GM18951 (cell line): ENCODE data around the gene KCNJ14.

Experiments used
- POLR2A ChIP-seq: IDR thresholded peaks from 4 replicates; pipeline ENCODE4 v1.6.1; 2011; ENCODE audit warnings: mild to moderate bottlenecking; ENCODE audit not compliant: insufficient read length, insufficient read depth; ENCODE audit errors: extremely low read depth
- in situ Hi-C: fragments of 300-500 bp; cut with MboI; formaldehyde crosslinking; loops from one replicate; pipeline ENCODE4 v1.12.0; 2022; ENCODE audit warnings: low sequenced_read_pairs, mixed read lengths, inconsistent platforms; ENCODE audit not compliant: unreplicated experiment

Gene KCNJ14

DNA sequence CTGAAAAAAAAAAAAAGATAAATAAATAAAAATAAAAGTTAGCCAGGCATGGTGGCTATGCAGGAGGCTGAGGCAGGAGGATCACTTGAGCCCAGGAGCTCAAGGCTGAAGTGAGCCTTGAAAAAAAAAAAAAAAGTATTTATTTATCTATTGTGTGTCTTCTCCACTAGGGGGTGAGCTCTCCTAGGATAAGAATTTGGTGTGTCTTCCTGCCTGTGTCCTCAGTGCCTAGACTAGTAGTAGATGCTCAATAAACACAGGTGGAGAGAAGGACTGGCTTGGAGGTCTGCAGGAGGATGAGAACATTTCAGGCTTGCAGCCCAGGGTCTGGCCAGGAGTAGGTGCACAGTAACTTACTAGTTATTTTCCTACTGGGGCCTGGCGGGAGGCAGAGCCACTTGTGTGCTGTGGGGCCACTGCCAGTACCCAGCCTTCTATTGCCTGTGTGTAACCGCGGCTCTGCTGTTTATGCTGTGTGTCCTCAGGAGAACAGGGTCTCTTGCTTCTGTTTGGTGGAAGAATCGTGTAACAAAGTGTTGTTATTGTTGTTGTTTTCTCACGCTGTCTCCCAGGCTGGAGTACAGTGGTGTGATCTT, 50.9 kb downstream of the KCNJ14 start:
- in situ Hi-C loops, result loop anchor here (5.0 kb wide), 1 partner anchor 81 kb away; no protein-coding TSS in a partner anchor
- TF ChIP-seq POLR2A, result no peak

DNA sequence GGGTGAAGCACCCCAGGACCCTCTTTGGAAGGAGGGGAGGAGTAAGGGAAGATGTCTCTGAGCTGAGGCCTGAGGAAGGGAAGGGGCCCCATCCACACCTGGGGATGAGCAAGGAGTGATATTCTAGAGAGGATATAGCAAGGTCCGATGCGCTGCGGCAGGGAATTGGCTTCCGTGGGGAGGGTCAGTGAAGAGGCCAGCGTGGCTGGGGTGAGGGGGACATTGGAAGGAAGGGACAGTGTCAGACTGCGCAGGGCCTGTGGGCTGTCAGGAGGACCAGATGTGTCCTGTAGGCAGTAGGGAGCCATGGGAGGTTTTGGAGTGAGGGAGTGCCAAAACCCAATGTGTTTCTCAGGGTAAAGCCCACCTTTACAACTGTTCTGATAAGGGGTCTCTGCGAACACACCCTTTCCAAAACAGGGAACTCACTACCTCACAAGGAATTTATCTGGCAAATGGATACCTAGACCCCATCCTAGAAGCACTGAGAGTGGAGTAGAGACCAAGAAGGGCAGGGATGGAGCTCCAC, 52.6 kb downstream of the KCNJ14 start:
- in situ Hi-C loops, result loop anchor here (5.0 kb wide), 1 partner anchor 79 kb away; no protein-coding TSS in a partner anchor
- no peak for TF ChIP-seq POLR2A

GRCh38 chr19:48508729-48509411, 53.5 kb downstream of the KCNJ14 start:
- TF ChIP-seq POLR2A, result no peak

GRCh38 chr19:48509467-48510194, 54.3 kb downstream of the KCNJ14 start:
- in situ Hi-C loops, result loop anchor here (5.0 kb wide), 1 partner anchor 78 kb away; no protein-coding TSS in a partner anchor
- TF ChIP-seq POLR2A, result no peak

More at GRCh38 chr19:48508729-48509411, 53.5 kb downstream of the KCNJ14 start:
- in situ Hi-C loops, result loop anchor here (5.0 kb wide), 1 partner anchor 78 kb away; no protein-coding TSS in a partner anchor

DNA sequence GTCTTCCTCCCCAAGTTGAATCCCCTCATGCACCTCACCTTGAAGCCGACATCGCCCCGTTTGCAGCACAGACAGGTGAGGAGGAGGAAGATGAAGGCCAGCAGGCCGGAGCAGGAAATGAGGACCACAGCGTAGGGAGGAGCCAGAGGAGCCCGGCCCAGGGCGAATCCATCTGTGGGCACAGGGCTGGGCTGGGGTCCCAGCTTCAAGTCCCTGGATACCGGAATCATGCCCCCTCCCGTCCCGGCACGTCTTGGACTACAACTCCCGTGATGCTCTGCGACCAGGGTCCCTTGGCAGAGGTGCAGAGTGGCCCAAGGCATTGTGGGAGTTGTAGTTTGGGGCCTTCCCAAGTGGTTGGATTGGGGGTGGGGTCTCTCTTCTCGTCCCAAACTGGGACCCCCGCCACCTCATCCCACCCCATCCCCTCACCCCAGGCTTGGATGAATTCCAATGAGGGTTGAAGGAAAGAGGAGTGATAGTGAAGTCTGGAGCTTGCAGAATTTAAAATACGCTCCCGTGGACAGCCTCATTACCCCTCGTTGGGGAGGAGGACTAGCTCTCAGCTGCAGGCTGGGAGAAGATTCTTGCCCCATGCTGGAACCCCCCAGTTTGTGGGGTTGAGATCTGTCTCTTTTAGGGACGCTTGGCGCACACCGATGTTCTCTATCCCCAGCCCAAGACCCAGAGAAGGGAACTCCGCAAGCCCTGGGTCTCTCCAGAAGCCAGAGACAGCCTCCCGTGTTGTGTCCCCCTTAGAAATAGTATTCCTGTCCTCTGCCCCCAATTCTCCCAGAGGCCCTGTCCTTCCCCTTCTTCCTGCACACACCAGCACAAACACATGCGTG, 55.3 kb downstream of the KCNJ14 start:
- in situ Hi-C loops, result no loop called here

DNA sequence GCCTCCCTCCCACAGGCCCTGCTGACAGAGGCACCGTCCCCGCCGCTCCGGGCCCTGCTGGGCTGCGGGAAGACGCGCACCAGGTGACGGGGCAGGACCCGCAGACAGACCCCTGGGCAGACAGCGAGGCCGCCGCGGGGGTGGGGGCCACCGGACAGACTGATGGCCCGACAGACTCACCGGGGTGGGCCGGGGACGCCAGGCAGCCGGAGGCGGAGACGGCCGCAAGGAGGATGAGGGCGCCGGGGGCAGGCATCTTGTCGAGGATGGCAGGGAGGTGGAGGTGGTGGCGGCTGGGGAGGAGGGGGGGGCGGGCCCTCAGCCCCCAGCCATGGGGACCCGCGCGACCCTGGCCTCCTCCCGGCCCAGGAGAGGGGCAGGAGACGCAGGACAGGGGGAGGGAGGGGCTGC, 56.0 kb downstream of the KCNJ14 start:
- in situ Hi-C loops, result no loop called here
- TF ChIP-seq POLR2A, result no peak

More for the DNA sequence above, 55.3 kb downstream of the KCNJ14 start:
- no peak for TF ChIP-seq POLR2A

GRCh38 chr19:48511800-48512503, 56.6 kb downstream of the KCNJ14 start, which contains the start of gene LMTK3:
LMTK3 (minus strand) TSS chr19:48511835; CDS start chr19:48511576, 259 bp downstream.
- in situ Hi-C loops, result no loop called here
- TF ChIP-seq POLR2A, result no peak

GRCh38 chr19:48512504-48513288, 57.3 kb downstream of the KCNJ14 start:
- no peak for TF ChIP-seq POLR2A
- in situ Hi-C loops, result no loop called here

GRCh38 chr19:48513289-48514122, 58.1 kb downstream of the KCNJ14 start:
- TF ChIP-seq POLR2A, result no peak
- in situ Hi-C loops, result no loop called here

DNA sequence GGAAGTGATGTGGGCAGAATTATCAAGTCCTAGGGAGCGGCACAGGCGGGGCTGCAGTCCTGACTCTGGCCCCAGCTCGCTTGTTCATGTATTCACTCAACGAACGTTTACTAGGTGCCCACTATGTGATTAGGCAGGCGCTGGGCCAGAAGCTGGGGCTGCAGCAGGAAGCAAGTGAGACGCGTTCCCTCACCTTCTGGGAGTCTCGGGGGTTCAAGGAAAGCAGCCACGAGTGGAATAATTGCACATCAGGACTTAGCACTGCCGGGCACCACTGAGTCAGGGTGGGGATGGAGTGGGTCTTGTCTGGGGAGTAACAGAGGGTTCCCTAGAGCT, 58.7 kb downstream of the KCNJ14 start:
- in situ Hi-C loops, result no loop called here
- TF ChIP-seq POLR2A, result no peak

- no peak for TF ChIP-seq POLR2A
- in situ Hi-C loops, result no loop called here
Observed at GRCh38 chr19:48516536-48516935, 61.2 kb downstream of the KCNJ14 start.
